Gastrocnemius medialis (tissue), 4 donors: ENCODE measurements around the gene CCDC78.

Experiments used
- POLR2A ChIP-seq, 2 donors: fragments of 450-650 bp; IDR thresholded peaks; one replicate each; pipeline ENCODE4 v1.6.1; 2017; ENCODE audit warnings: antibody characterized with exemption in 2 of 2, mild to moderate bottlenecking in 2 of 2, moderate library complexity in 2 of 2
- TF ChIP-seq, protein P1 (sequence below), 5 experiments: fragments of 450-650 bp in 3 of 5; fragments of 200-600 bp in 2 of 5; sonication (generic) in 2 of 5; IDR thresholded peaks in 4 of 5; conservative IDR thresholded peaks in 1 of 5; 1 replicate in 4 of 5; 2 replicates in 1 of 5; pipeline ENCODE4 v1.5.1; 2016 to 2019; ENCODE audit warnings: antibody characterized with exemption in 5 of 5, mild to moderate bottlenecking in 3 of 5, moderate library complexity in 3 of 5

GRCh38 chr16:751152-752006 is 25.1 kb upstream of the CCDC78 start:
- no peak for TF ChIP-seq POLR2A (IDR thresholded peaks at IDR 0.05)
- TF ChIP-seq, protein P1, sequence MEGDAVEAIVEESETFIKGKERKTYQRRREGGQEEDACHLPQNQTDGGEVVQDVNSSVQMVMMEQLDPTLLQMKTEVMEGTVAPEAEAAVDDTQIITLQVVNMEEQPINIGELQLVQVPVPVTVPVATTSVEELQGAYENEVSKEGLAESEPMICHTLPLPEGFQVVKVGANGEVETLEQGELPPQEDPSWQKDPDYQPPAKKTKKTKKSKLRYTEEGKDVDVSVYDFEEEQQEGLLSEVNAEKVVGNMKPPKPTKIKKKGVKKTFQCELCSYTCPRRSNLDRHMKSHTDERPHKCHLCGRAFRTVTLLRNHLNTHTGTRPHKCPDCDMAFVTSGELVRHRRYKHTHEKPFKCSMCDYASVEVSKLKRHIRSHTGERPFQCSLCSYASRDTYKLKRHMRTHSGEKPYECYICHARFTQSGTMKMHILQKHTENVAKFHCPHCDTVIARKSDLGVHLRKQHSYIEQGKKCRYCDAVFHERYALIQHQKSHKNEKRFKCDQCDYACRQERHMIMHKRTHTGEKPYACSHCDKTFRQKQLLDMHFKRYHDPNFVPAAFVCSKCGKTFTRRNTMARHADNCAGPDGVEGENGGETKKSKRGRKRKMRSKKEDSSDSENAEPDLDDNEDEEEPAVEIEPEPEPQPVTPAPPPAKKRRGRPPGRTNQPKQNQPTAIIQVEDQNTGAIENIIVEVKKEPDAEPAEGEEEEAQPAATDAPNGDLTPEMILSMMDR (IDR thresholded peaks at IDR 0.05 in 4 of 5, conservative IDR thresholded peaks at IDR 0.05 in 1 of 5) = no peak
